GM23248 (cell line): ENCODE measurements around the gene LRRC28. TPM values are rescaled to one million over a fixed set of nuclear protein-coding genes. Genes with fewer than 3 reads are reported as not detected.

Source experiments
- DNase-seq: peaks from one replicate; pipeline ENCODE4 v3.0.0-alpha.2; 2015
- H2AFZ ChIP-seq: fragments of 200-600 bp; sonication (generic); 2 replicates; pipeline ENCODE4 v1.6.1; 2016; ENCODE audit warnings: antibody characterized with exemption
- H3F3A ChIP-seq: fragments of 200-600 bp; sonication (generic); 2 replicates; pipeline ENCODE4 v1.6.1; 2016; ENCODE audit warnings: mild to moderate bottlenecking, antibody characterized with exemption, mixed run types; ENCODE audit not compliant: insufficient read depth
- H3K27ac ChIP-seq: fragments of 200-600 bp; sonication (generic); 2 replicates; pipeline ENCODE4 v1.5.1; 2016; ENCODE audit warnings: mild to moderate bottlenecking
- H3K27me3 ChIP-seq: fragments of 200-600 bp; sonication (generic); replicated peaks from 2 replicates; pipeline ENCODE4 v1.6.1; 2016; ENCODE audit warnings: mild to moderate bottlenecking; ENCODE audit not compliant: insufficient read depth
- H3K36me3 ChIP-seq: fragments of 200-600 bp; sonication (generic); 2 replicates; pipeline ENCODE4 v1.6.1; 2016; ENCODE audit warnings: low read depth, mild to moderate bottlenecking
- H3K4me1 ChIP-seq: fragments of 200-600 bp; sonication (generic); 2 replicates; pipeline ENCODE4 v1.6.1; 2016; ENCODE audit warnings: mild to moderate bottlenecking; ENCODE audit not compliant: insufficient read depth
- H3K4me2 ChIP-seq: fragments of 200-600 bp; sonication (generic); one replicate; pipeline ENCODE4 v1.6.1; 2016; ENCODE audit warnings: mild to moderate bottlenecking; ENCODE audit not compliant: unreplicated experiment
- H3K4me3 ChIP-seq: fragments of 200-600 bp; sonication (generic); 2 replicates; pipeline ENCODE4 v1.5.1; 2016; ENCODE audit warnings: mild to moderate bottlenecking
- H3K79me2 ChIP-seq: fragments of 200-600 bp; sonication (generic); 2 replicates; pipeline ENCODE4 v1.6.1; 2016; ENCODE audit warnings: mild to moderate bottlenecking; ENCODE audit not compliant: insufficient read depth
- H3K9ac ChIP-seq: fragments of 200-600 bp; sonication (generic); 2 replicates; pipeline ENCODE4 v1.6.1; 2016; ENCODE audit warnings: mild to moderate bottlenecking
- H3K9me2 ChIP-seq: fragments of 200-600 bp; sonication (generic); 2 replicates; pipeline ENCODE4 v1.6.1; 2016; ENCODE audit warnings: mixed run types, mild to moderate bottlenecking, moderate library complexity; ENCODE audit not compliant: insufficient read depth
- H3K9me3 ChIP-seq: fragments of 200-600 bp; sonication (generic); one replicate; pipeline ENCODE4 v1.6.1; 2017; ENCODE audit warnings: low read depth
- H4K20me1 ChIP-seq: fragments of 200-600 bp; sonication (generic); 2 replicates; pipeline ENCODE4 v1.6.0; 2016; ENCODE audit not compliant: insufficient read depth
- EZH2 ChIP-seq: fragments of 200-600 bp; sonication (generic); IDR thresholded peaks from 2 replicates; pipeline ENCODE4 v1.6.1; 2018; ENCODE audit warnings: antibody characterized with exemption, mild to moderate bottlenecking; ENCODE audit not compliant: insufficient read depth, poor library complexity, severe bottlenecking
- EZH2phosphoT487 ChIP-seq: fragments of 200-600 bp; sonication (generic); IDR thresholded peaks from 2 replicates; pipeline ENCODE4 v1.6.1; 2018; ENCODE audit warnings: antibody characterized with exemption, moderate library complexity, mild to moderate bottlenecking, low read depth; ENCODE audit not compliant: insufficient read depth
- WGBS, 2 experiments: methylation state at CpG; one replicate each; pipeline ENCODE4 v1.1.6; 2015 to 2017; ENCODE audit warnings: low lambda C conversion rate in 2 of 2, low coverage in 1 of 2; ENCODE audit errors: missing lambda C conversion rate in 2 of 2; 5-methylcytosine and 5-hydroxymethylcytosine counted together
- in situ Hi-C: fragments of 300-500 bp; cut with MboI; formaldehyde crosslinking; loops from 2 replicates; pipeline ENCODE4 v1.15.0; 2020
- polyA plus RNA-seq: library from polyadenylated mRNA; unstranded; fragments of >200 nt; fragmentation: Nextera tagmentation; extraction: Ambion mirVana; gene quantifications from 2 replicates; pipeline ENCODE4 v1.2.1, GENCODE V29; 2016
- total RNA-seq: library from RNA; depleted of rRNA; stranded (reverse); fragments of >200 nt; shearing (Covaris generic); gene quantifications from 2 replicates; pipeline ENCODE4 v1.2.3, GENCODE V29; 2014

Gene LRRC28
- total and polyA plus RNA-seq, 2 experiments from 2014 or later = 18.4 to 30.8 TPM

DNA sequence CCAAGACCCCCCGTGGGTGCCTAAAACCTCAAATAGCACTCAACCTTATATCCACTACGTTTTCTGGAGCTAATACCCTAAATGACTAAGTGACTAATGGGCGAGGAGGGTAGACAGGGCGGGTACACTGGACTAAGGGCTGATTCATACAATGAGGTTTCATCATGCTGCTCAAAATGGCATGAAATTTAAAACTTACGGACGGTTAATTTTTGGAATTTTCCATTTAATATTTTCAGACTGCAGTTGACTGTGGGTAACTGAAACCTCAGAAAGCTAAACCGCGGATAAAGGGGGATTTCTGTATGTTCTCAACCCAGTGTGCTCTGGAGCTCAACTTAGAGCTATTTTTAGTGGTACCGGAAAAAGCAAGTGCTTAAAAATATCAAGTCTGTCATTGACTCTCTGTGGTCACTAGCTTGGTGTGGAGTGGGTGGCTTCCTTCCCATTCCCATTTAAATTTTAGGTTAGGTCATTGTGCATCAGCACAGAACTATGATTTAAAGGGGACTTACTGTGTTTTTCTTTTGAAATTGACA lies 72.9 kb downstream of the LRRC28 start:
- peaks cover 26% of the 10 kb centered on the region for H3F3A ChIP-seq
- peak overlapping the region; percentile 82 for H3K4me2 ChIP-seq
- no peaks in the 10 kb centered on the region for H3K9me3 ChIP-seq
- H3K4me3 ChIP-seq = peak overlapping the region; percentile 74
- H3K79me2 ChIP-seq = no peaks in the 10 kb centered on the region
- peak; percentile 93 for DNase-seq
- H3K9me2 ChIP-seq = no peaks in the 10 kb centered on the region; the same call in 1 of the 2 replicates
- H3K27ac ChIP-seq = peak overlapping the region; percentile 95
- no peaks in the 10 kb centered on the region for H3K36me3 ChIP-seq
- in situ Hi-C loops = no loop called here
- H3K27me3 ChIP-seq = no peaks in the 10 kb centered on the region
- 11 to 14% methylated on average over 9 of the region's 9 CpGs for WGBS, 2 experiments
- peak overlapping the region; percentile 79 for H3K9ac ChIP-seq
- TF ChIP-seq EZH2phosphoT487 (0 out of 2 replicates have a peak, but pooled peaks have one; percentile 33), EZH2 (no peak)
- no peaks in the 10 kb centered on the region for H4K20me1 ChIP-seq
- peaks cover 35% of the 10 kb centered on the region for H3K4me1 ChIP-seq
- H2AFZ ChIP-seq = peak overlapping the region; percentile 92

- Histone ChIP-seq H3F3A (peaks cover 26% of the 10 kb centered on the region), H3K9me2 (no peaks in the 10 kb centered on the region), H3K27ac (peak overlapping the region; percentile 95), H3K27me3 (no peaks in the 10 kb centered on the region), H2AFZ (peak overlapping the region; percentile 92), H3K9ac (peak overlapping the region; percentile 79), H3K79me2 (no peaks in the 10 kb centered on the region), H4K20me1 (no peaks in the 10 kb centered on the region), H3K9me3 (no peaks in the 10 kb centered on the region), H3K36me3 (no peaks in the 10 kb centered on the region), H3K4me3 (peak overlapping the region; percentile 74), H3K4me1 (peaks cover 35% of the 10 kb centered on the region), H3K4me2 (peak overlapping the region; percentile 82)
- 68 to 79% methylated on average over 1 of the region's 1 CpG for WGBS, 2 experiments
- TF ChIP-seq EZH2phosphoT487 = no peak
- TF ChIP-seq EZH2 = no peak
- DNase-seq = no peak
- in situ Hi-C loops = no loop called here
Observed at GRCh38 chr15:99324700-99325099, 73.4 kb downstream of the LRRC28 start.

DNA sequence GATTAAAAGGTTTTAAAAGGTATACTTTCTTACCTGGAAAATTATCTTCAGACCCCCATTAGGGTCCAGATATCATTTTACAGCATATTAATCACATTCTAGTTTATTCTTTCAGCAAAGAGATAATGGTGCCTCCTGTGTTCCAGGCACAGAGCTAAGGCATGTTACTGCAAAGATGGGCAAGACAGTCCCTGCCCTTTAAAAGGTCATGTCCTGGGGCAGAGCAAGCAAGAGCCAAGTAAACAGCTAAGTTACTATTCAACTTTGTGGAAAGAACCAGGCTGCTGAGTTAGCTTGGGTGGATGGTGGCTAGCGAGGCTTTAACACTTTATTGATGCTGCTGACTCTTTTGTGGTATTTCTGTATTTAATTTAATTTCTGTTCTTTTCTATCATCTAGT lies 75.0 kb downstream of the LRRC28 start:
- TF ChIP-seq EZH2phosphoT487 (no peak), EZH2 (no peak)
- Histone ChIP-seq H3K4me1 (peaks cover 34% of the 10 kb centered on the region), H3K9me2 (no peaks in the 10 kb centered on the region), H3K27me3 (no peaks in the 10 kb centered on the region), H3K4me2 (no peak overlapping the region), H4K20me1 (no peaks in the 10 kb centered on the region), H3K9me3 (no peaks in the 10 kb centered on the region), H3K79me2 (no peaks in the 10 kb centered on the region), H2AFZ (no peak overlapping the region), H3F3A (peaks cover 26% of the 10 kb centered on the region), H3K27ac (no peak overlapping the region), H3K36me3 (no peaks in the 10 kb centered on the region), H3K9ac (no peak overlapping the region), H3K4me3 (no peak overlapping the region)
- in situ Hi-C loops = no loop called here
- no peak for DNase-seq
- 97 to 100% methylated on average over 1 of the region's 1 CpG for WGBS, 2 experiments

- H3F3A ChIP-seq = peaks cover 25% of the 10 kb centered on the region
- no peak overlapping the region for H3K4me3 ChIP-seq
- no peak for DNase-seq
- H4K20me1 ChIP-seq = no peaks in the 10 kb centered on the region
- in situ Hi-C loops = no loop called here
- no peaks in the 10 kb centered on the region for H3K9me2 ChIP-seq
- H3K9ac ChIP-seq = no peak overlapping the region
- 90 to 93% methylated on average over 7 of the region's 7 CpGs for WGBS, 2 experiments
- no peak overlapping the region for H3K27ac ChIP-seq
- H3K27me3 ChIP-seq = no peaks in the 10 kb centered on the region
- H3K4me2 ChIP-seq = no peak overlapping the region
- no peak overlapping the region for H2AFZ ChIP-seq
- H3K4me1 ChIP-seq = peaks cover 29% of the 10 kb centered on the region
- no peaks in the 10 kb centered on the region for H3K9me3 ChIP-seq
- H3K79me2 ChIP-seq = no peaks in the 10 kb centered on the region
- no peaks in the 10 kb centered on the region for H3K36me3 ChIP-seq
- TF ChIP-seq EZH2phosphoT487 = no peak
- TF ChIP-seq EZH2 = no peak
Observed at GRCh38 chr15:99328106-99329072, 77.1 kb downstream of the LRRC28 start.
